A673 (cell line): ENCODE results near the gene SRRT. TPM values are rescaled to one million over a fixed set of nuclear protein-coding genes. Genes with fewer than 3 reads are reported as not detected.

ENCODE experiments used
- BruUV-seq: library from RNA; stranded (reverse); fragments of 400-500 nt; replicated peaks from 2 replicates; lab custom pipeline; 2021; lab: Mats Ljungman, UMichigan
- CTCF ChIA-PET: fragments of 300-600 bp; sonication (Branson Sonifier 250); formaldehyde crosslinking; loops from one replicate; lab custom pipeline; 2022; ENCODE audit warnings: antibody characterized with exemption; lab: Charles Lee
- POLR2A ChIA-PET: fragments of 300-600 bp; sonication (Branson Sonifier 250); formaldehyde crosslinking; loops from one replicate; lab custom pipeline; 2022; ENCODE audit warnings: antibody characterized with exemption; ENCODE audit not compliant: low non-redundant PET; lab: Charles Lee
- DNase-seq: peaks from one replicate; pipeline ENCODE4 v3.0.0-alpha.2; 2015; ENCODE audit warnings: low spot score
- H3K27ac ChIP-seq: fragments of 200-600 bp; sonication (generic); 2 replicates; pipeline ENCODE4 v1.5.1; 2016; ENCODE audit warnings: mixed run types, low read depth, mild to moderate bottlenecking, mixed read lengths, antibody characterized with exemption, low read length; ENCODE audit not compliant: poor library complexity, severe bottlenecking
- H3K27me3 ChIP-seq: fragments of 200-600 bp; sonication (generic); replicated peaks from 2 replicates; pipeline ENCODE4 v1.6.1; 2017; ENCODE audit warnings: mixed run types, low read depth, mild to moderate bottlenecking, mixed read lengths, antibody characterized with exemption, low read length; ENCODE audit not compliant: insufficient read depth, poor library complexity
- H3K36me3 ChIP-seq: fragments of 200-600 bp; sonication (generic); 2 replicates; pipeline ENCODE4 v1.6.1; 2016; ENCODE audit warnings: mixed run types, mild to moderate bottlenecking, mixed read lengths, antibody characterized with exemption, low read length; ENCODE audit not compliant: insufficient read depth, poor library complexity, severe bottlenecking
- H3K4me1 ChIP-seq: fragments of 200-600 bp; sonication (generic); 2 replicates; pipeline ENCODE4 v1.6.1; 2017; ENCODE audit warnings: mixed run types, mild to moderate bottlenecking, mixed read lengths, antibody characterized with exemption, low read length; ENCODE audit not compliant: insufficient read depth, poor library complexity, severe bottlenecking
- H3K4me3 ChIP-seq: fragments of 200-600 bp; sonication (generic); 2 replicates; pipeline ENCODE4 v1.5.1; 2016; ENCODE audit warnings: low read depth, mixed run types, mild to moderate bottlenecking, mixed read lengths, low read length; ENCODE audit not compliant: poor library complexity, severe bottlenecking
- H3K9me3 ChIP-seq: fragments of 200-600 bp; sonication (generic); 2 replicates; pipeline ENCODE4 v1.6.1; 2016; ENCODE audit warnings: mixed run types, low read depth, mild to moderate bottlenecking, mixed read lengths, antibody characterized with exemption, low read length; ENCODE audit not compliant: poor library complexity, severe bottlenecking
- CTCF ChIP-seq: fragments of 300-800, 200-600 bp; sonication (generic); conservative IDR thresholded peaks from 2 replicates; pipeline ENCODE4 v1.5.1; 2017; ENCODE audit warnings: low read depth, mild to moderate bottlenecking, antibody characterized with exemption, low read length, moderate library complexity, mixed read lengths
- EZH2 ChIP-seq: fragments of 200-600 bp; sonication (generic); IDR thresholded peaks from 2 replicates; pipeline ENCODE4 v1.6.1; 2017; ENCODE audit warnings: borderline replicate concordance, low read depth, mild to moderate bottlenecking, mixed read lengths, antibody characterized with exemption, low read length; ENCODE audit not compliant: poor library complexity, severe bottlenecking
- intact Hi-C: fragments of 100-400 bp; cut with micrococcal nuclease; formaldehyde crosslinking; loops from one replicate; pipeline ENCODE4 v1.10.0; 2022; ENCODE audit not compliant: unreplicated experiment
- total RNA-seq: library from RNA; stranded (reverse); gene quantifications from 2 replicates; pipeline ENCODE4 v1.2.3, GENCODE V29; 2021

SRRT gene
- total RNA-seq, 1 experiment from 2014 or later: 277 TPM

GRCh38 chr7:100860702-100861615 lies 13.9 kb upstream of the SRRT start:
- Histone ChIP-seq H3K9me3 (no peaks in the 10 kb centered on the region), H3K4me3 (no peak overlapping the region), H3K27ac (no peak overlapping the region), H3K27me3 (no peaks in the 10 kb centered on the region), H3K4me1 (peaks cover 9% of the 10 kb centered on the region), H3K36me3 (no peaks in the 10 kb centered on the region)
- POLR2A ChIA-PET: no interaction called here
- intact Hi-C loops: no loop called here
- CTCF ChIA-PET: no interaction called here
- TF ChIP-seq CTCF (no peak), EZH2 (no peak)
- no peak for DNase-seq
- no TSS peak for BruUV-seq

- H3K36me3 ChIP-seq: no peaks in the 10 kb centered on the region
Measured at GRCh38 chr7:100861616-100861985, 13.3 kb upstream of the SRRT start.

GRCh38 chr7:100863406-100863950 lies 11.4 kb upstream of the SRRT start:
- H3K36me3 ChIP-seq: no peaks in the 10 kb centered on the region
- TF ChIP-seq EZH2 (no peak), CTCF (no peak)
- peaks cover 24% of the 10 kb centered on the region for H3K4me1 ChIP-seq
- no TSS peak for BruUV-seq
- CTCF ChIA-PET: no interaction called here
- DNase-seq: no peak
- no peak overlapping the region for H3K4me3 ChIP-seq
- H3K27me3 ChIP-seq: no peaks in the 10 kb centered on the region
- intact Hi-C loops: no loop called here
- no peak overlapping the region for H3K27ac ChIP-seq
- no peaks in the 10 kb centered on the region for H3K9me3 ChIP-seq
- POLR2A ChIA-PET: no interaction called here

More at GRCh38 chr7:100861616-100861985, 13.3 kb upstream of the SRRT start:
- intact Hi-C loops: no loop called here
- ChIA-PET CTCF (no interaction called here), POLR2A (no interaction called here)
- peaks cover 16% of the 10 kb centered on the region for H3K4me1 ChIP-seq
- no peak overlapping the region for H3K4me3 ChIP-seq
- no TSS peak for BruUV-seq
- DNase-seq: no peak
- no peaks in the 10 kb centered on the region for H3K27me3 ChIP-seq
- H3K27ac ChIP-seq: no peak overlapping the region
- no peaks in the 10 kb centered on the region for H3K9me3 ChIP-seq
- TF ChIP-seq CTCF: no peak
- TF ChIP-seq EZH2: no peak
